Measurements from ENCODE around the gene TNFAIP8L1.

DNA sequence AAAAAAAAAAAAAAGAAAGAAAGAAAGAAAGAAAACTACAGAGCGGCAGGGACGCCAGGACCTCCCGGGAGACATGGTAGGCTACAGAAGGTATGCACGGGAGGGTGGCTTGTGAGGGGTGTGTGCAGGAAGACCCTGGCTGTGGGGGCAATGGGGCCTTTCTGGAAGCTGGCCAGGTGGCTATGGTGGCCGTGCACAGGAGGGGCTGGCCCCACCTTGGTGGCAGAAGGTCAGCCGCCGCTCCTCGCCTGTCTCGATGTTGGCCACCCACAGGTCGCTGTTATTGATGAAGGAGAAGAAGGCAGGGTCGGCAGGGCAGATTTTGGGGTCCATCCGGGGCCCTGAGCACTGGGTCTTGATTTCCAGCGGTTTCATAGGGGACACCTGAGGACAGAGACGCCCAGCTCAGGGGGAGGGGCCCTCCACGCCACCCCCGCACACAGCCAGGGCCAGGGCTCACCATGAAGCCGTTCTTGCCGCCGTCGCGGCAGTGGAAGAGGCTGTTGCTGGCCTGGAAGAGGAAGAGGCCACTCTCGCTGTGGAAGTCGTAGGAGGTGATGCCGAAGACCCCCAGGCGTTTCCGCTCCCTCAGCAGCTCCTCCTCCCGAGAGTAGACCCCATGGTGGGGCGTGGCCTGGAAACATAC is 64.5 kb downstream of the TNFAIP8L1 start:
- no peak for TF ChIP-seq EZH2phosphoT487 (IDR thresholded peaks at IDR 0.05)
- TF ChIP-seq, protein P1, sequence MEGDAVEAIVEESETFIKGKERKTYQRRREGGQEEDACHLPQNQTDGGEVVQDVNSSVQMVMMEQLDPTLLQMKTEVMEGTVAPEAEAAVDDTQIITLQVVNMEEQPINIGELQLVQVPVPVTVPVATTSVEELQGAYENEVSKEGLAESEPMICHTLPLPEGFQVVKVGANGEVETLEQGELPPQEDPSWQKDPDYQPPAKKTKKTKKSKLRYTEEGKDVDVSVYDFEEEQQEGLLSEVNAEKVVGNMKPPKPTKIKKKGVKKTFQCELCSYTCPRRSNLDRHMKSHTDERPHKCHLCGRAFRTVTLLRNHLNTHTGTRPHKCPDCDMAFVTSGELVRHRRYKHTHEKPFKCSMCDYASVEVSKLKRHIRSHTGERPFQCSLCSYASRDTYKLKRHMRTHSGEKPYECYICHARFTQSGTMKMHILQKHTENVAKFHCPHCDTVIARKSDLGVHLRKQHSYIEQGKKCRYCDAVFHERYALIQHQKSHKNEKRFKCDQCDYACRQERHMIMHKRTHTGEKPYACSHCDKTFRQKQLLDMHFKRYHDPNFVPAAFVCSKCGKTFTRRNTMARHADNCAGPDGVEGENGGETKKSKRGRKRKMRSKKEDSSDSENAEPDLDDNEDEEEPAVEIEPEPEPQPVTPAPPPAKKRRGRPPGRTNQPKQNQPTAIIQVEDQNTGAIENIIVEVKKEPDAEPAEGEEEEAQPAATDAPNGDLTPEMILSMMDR (IDR thresholded peaks at IDR 0.05) = no peak

All from neural progenitor cell (in vitro differentiated cells).